ENCODE results near the gene PTPRT.
"Not testable (repeated sequence)": the region's sequence is repeated elsewhere in the genome, so short reads cannot be mapped to it uniquely, and the experiment has no call there.

PTPRT gene

DNA sequence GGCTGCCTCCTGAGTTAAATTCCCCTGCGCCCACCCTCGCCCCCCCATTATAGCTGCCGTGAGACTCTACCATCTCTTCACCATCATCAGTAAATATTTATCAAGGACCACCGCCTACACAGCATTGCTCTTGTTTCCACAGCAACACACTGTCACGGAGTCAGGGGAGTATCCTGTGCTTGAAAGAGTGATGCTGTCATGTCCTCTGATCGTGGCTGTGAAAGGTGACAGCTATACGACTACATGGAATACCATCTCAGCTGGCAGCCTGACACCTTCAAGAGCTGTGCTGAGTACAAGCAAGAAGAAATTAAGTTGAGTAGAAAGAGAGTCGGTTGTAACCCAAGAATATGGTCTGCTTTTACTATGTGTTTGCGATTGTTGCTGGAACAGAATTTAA is 3.4 kb downstream of the PTPRT start:
- no peak for DNase-seq

DNA sequence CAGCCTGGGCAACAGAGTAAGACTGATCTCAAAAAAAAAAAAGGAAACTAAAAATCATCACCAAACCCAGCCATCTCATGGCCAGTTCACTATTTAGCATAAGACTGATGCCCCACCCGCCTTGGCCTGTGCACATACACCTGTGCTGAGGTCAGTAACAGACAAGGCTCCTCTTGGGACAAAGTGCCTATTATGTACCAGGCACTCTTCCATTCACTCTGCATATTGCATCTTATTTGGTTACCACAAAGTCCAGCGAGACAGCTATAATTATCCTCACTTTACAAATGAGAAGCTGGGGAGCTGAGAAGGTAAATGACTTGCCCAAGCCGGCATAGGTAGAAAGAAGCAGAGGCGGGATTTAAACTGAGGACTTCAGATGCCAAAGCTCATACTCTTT is 3.8 kb downstream of the PTPRT start:
- no peak for DNase-seq

DNA sequence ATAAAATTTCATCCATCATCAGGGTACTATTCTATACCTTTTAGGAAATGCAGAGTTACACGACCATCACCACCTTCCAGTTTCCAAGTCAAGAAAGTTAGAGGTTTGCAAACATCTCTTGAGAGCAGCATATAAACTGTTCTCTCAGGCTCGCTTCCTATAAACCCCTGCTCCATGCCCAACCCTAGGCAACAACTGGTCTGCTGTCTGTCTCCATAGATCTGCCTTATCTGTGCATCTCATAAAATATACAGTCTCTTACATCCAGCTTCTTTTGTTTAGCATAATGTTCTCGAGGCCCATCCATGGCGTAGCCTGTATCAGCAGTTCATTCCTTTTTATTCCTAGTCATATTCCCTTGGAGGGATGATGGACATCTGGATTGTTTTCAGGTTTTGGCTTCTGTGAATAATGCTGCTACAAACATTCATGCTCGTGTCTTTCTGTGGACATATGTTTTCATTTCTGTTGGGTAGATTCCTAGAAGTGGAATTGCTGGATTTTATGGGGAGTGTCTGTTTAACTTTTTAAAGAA is 6.1 kb downstream of the PTPRT start:
- DNase-seq: no peak

DNA sequence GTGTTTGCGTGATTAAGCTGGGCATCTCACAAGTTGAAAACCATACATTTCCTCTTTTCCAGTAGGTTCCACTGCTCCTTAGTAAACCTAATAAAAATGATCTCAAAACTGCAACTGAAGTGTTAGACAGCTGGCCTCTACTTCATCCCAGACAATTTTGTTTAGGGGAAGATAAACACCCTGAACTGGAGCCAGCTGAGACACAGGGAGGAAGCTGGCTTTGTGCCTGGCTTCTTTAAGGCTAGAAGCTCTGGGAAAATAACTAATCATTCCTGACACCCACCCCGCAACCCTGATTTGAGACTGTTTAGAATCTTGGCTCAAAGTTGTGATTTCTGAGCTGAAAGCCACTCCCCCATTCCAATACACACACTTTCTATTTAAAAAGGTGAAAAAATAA is 11.6 kb downstream of the PTPRT start:
- no peak for DNase-seq

DNA sequence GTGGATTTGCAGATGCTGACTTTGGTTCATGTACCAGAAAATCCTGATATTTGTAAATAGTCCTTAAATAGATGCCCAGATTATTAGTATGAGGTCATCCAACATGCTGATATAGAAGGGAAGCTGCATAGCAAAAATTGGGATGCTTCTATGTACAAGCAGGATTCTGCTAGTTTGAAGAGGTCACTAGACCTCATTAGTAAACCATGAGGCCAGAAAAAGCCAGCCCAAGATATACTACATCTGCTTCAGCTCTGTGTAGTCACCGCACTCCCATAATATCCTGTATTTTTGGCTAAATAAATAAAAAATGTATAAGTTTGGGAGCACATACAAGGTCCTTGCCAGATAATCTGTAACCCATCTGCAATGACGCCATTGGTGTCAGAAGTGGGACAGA is 13.0 kb downstream of the PTPRT start:
- no peak for DNase-seq

DNA sequence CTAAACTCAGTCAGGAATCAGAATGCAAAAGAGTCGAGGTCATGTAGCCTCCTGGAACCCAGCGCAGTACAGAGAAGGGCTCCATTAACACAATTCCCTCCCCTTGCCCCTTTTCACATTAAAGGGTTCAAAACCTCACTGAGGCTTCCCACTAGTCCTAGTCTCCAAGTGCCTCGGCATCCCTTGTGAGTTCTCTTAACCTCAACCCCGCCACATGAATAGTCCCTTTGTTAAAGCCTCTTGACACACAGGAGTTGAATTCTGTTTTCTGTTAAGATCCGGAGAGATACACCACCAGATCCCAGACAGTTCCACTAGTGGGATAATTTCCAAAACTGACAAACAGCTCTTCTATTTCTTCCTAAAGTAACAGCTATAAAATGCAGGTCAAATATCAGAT is 17.8 kb downstream of the PTPRT start:
- no peak for DNase-seq

DNA sequence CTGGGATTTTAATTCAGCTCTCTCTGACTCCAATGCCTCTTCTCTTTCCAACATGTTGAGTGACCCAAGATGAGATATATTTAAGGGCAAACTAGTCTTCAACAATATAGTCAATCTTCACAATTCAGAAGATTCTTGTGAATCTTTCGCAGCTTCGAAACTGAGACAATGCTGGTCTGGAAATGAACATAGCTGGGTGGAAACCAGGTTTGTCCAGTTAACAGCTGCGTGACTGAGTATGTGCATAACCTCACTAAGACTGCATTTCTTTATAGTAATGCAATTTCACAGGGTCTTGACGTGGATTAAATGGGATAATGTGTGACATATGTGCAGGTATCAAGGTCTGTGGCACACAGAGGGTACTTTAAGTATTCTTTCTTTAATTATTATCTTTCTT is 18.9 kb downstream of the PTPRT start:
- no peak for DNase-seq

DNA sequence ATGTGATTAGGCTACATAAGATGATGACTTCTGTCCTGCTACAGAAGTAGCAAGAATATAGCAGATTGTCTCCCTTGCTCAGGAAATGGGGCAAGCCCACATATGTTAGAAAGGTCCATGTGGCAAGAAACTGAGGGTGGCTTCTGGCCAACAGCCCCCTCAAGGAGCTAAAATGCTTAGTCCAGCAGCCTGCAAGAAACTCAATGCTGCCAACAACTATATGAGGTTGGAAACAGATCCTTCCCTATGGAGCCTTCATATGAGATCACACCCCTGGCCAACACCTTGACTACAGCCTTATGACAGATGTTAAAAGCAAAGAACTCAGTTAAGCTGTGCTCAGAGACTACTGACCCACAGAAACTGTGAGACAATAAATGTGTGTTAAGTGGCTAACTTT is 22.1 kb downstream of the PTPRT start:
- DNase-seq: no peak

DNA sequence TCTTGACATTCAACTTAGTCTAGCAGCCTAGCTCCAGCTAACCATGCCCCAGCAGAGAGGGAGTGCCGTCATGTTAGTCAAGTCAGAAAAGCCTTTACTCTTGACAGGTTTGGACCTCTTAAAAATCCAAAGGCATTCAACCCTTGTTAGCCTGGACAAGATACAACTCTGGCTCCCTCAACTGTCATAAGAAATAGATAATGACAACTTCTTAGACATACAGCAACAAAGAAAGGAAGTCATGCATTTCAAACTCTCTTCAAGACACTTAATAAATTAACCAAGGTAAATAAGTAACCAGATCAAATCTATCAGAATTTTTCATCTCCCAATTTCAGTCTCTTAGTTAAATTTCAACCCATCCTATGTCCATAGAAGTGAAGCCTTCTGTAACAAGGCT is 22.7 kb downstream of the PTPRT start:
- DNase-seq: no peak

DNA sequence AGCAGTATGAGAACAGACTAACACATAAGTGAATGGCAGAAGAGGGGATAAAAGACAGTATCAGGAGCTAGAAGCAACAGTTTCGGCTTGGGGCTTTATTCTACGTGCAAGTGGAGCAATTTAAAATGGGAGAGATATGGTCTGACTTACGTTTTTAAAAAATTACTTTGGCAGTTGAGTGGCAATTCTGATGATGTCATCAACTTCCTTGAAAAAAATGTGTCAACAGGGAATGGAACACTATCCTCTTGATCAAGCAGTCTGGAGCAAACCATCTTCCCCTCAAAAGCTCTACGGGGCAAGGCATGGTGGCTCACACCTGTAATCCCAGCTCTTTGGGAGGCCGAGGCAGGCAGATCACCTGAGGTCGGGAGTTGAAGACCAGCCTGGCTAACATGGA is 24.1 kb downstream of the PTPRT start:
- no peak for DNase-seq

DNA sequence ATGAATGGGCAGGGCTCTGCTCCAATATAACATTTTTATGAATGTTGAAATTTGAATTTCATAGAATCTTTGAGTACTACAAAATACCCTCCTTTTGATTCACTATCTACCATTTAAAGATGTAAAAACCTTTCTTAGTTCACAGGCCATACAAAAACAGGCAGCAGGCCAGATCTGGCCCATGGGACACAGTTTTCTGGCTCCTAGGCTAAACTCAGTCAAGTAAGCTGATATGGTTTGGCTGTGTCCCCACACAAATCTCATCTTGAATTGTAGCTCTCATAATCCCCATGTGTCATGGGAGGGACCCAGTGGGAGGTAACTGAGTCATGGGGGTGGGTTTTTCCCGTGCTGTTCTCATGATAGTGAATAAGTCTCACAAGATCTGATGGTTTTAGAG is 25.0 kb downstream of the PTPRT start:
- DNase-seq: not testable (repeated sequence)

DNA sequence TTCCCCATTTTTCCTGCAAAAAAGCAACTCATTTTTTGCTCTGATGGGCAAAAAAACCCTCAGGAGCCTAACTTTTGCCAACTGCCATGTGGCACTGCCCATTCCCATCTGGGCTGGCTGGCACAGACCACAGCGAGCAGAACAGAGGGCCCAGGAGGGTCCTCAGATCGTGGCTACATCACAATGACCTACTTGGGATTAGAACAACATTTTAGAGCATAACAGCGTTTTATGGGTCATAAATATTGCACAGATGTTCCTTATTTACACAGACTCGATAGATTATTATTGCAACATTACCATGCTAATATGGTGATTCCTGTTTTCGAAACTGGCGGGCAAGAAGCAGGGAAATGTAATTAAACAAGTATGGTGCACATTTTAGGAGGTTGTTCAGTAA is 28.0 kb downstream of the PTPRT start:
- no peak for DNase-seq

DNA sequence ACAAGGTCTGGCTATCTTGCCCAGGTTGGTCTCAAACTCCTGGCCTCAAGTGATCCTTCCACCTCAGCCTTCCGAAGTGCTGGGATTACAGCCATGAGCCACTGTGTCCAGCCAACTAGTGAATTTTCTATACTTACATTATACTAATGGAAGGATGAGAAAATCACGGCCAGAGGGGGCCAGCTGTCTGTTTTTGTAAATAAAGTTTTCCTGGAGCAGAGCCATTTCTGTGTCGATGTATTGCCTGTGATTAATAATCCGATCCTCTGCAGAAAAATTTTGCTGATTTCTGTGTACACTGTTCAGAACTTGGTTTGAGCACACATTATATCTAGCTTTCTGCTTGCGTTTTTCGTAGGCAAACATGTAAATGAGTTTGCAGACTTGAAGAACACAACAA is 28.8 kb downstream of the PTPRT start:
- no peak for DNase-seq

DNA sequence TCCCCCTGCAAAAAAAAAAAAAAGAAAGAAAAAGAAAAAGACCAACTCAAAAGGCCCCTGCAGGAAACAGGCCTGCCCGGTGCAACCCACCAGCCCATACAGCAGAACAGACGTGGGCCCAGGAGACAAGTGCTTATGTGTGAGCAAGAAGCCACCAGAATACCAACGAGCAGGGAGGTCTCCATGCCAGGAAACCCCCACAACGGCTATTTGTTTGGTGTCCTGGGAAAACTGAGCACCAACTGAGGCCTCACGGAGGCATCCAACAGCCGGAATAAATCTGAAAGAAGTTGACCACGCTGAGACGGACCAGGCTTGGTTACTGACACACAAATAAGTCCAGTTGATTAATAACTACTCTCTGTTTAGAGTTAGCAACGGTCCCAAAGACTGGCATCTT is 29.7 kb downstream of the PTPRT start:
- no peak for DNase-seq

DNA sequence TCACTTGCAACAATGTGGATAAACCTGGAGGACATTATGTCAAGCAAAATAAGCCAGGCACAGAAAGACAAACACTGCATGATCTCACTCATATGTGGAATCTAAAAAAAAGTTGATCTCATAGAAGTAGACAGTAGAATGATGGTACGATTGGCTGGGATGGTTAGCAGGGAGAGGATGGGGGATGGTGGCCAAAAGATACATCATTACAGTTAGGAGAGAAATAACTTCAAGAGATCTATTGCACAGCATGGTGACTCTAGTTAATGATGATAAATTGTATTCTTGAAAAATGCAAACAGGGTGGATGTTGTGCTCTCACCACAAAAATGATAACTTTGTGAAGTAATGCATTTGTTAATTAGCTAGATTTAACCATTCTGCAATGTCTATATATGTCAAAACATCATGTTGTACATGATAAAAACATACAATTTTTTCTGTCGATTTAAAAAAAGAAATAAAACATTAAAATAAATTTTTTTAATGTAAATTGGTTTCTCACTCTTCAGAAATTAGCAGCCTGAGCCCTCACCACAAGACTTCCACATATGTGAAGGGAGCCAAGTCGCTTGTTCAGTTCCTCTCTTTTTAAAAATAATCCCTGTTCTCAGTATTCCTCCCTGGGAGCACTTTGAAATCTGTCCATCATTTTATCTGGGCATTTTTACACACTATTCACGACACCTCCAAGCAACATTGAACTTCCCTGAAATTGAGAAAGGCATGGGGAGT is 34.2 kb downstream of the PTPRT start:
- DNase-seq: no peak

DNA sequence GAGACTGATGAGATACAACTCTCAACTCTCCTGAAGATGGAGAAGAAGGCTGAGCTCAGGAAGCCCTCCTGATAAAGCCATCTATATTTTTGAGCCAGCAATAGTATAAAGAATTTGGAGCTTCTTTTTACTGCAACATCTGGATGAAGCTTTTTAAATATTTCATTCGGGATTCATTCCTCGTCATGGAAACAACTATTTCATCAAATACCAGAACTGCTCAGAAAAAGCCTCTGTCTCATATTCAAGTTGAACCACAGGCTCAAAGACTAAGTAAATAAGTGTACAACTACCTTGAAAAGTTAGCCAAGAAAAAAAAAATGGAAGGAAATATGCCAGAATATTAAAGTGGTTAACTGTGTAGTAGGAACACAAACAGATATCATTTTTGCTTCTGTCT is 37.8 kb downstream of the PTPRT start:
- DNase-seq: no peak

DNA sequence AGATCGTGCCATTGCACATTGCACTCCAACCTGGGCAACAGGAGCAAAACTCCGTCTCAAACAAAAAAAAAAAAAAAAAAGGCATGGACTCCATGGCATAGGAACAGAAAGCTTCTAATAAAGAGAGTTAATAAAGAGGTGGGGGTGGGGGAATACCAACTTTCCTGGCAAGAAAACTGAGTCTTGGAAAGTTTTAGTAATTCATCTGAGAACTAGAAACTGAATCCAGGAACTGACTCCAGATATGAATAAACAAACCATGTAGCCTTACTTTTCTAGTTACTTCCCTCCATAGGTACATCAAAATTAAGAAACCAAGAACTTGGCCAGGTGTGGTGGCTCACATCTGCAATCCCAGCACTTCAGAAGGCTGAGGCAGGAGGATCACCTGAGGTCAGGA is 38.5 kb downstream of the PTPRT start:
- DNase-seq: no peak

DNA sequence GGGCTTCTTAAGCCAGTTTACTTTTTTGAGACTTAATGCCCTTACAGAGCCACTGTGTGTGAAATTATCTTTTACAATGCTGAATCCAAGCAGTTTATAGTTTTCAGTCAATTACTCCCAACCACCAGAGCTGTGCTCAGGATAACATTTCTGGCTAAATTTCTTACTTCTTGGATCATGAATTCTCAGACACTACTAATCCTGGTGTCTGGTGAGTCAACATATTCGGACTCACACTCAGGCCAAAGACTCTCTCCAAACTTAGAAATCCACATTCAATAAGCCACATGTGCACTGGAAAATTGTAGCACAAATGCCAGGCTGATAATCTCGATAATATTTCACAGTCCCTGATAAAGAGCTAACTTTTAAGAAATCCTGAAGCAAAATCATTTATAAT is 49.0 kb downstream of the PTPRT start:
- no peak for DNase-seq

DNA sequence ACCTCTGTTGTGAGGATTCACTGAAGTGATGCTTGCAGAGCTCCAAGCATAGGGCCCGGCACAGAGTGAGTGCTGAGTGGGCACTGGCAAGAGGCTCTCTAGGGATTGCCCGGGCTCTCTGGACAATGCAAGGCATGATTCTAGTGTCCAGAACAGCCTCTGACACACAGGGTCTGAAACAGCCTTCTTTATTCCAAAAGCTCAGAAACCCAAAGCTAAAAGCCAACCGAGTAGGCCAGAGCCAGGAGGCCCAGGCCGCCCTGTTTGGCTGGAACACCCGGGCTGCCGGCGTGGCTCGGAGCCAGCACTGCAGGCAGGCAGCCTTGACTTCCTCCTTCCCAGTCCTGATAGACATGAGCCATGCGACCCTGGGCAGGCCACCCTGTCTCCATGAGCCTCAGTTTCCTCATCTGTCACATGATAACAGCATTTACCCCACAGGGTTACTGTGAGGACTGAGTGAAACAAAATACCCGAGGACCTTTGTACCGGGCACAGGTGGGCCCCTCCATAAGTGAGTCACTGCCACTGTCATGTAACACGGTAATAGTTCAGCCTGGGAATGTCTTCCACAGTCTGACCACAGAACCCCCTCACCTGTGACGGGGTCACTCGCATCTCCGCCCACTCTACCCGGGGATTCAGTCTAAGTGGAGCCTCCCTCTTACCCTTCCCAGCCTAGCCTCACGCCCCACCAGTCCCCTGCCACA is 51.5 kb downstream of the PTPRT start:
- DNase-seq: no peak

DNA sequence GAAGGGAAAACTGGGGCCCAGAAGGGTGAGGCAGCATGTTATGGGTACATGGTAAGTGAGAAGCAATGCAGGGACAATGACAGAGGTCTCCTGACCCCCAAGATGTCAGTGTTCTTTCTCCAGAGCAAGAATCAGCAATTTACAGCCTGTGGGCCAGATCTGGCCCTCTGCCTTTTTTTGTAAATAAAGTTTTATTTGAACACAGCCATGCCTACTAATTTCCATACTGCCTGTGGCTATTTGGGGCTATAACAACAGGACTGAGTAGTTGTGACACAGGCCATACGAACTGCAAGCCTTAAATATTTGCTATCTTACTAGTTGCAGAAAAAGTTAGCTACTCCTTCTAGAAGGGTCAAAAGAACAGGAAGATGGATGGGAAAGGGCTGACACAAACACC is 52.5 kb downstream of the PTPRT start:
- no peak for DNase-seq

DNA sequence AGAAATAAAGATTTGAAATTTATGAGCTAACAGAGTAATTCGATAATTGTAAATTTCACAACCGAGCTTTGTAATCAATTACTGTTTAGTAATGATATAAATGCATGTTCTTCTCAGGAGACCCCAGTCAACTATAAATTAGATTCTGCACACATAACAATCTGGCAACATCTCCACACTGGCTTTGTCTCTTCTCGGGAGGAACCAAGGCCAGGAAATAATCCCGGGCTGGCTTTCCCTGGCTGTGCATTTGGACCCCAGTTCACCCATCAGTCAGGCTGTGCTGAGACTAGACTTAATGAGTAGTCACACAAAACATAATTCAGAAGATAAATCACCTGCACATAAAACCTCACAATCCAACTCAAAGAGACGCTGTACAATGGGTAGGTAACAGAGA is 65.5 kb downstream of the PTPRT start:
- DNase-seq: no peak

DNA sequence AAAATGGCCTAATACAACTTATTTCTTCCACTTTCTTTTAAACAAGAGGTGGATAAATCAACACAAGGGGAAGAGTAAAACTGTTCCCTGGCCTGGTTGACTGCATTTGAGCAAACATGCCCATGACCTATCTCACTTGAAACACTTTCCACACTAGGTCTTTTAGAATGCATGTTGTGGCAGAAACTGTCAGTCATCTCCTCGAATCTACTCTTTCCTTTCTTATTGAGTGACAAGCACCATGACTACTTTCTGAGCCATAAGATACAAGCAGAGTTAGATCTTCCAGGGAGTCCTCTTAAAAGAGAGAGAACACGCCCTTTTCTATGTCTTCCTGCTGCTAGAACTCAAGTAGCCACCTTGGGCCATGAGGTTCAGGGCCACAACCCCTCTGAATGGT is 66.5 kb downstream of the PTPRT start:
- DNase-seq: no peak

DNA sequence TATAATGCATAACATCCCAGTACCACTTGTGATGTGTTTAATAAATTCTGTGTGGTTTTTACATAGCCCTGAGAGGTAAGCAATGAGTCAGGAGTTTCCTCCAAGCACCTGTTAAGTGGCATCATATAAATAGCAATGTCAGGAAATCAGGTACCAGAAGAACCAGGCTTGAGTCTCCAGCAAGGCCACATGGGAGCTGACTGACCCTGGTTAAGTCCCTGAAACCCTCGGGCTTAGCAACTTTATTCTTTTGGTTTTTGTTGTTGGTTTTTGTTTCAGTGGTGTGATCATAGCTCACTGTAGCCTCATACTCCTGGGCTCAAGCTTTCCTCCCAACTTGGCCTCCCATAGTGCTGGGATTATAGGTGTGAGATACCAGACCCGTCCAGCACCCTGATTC is 70.0 kb downstream of the PTPRT start:
- DNase-seq: no peak

DNA sequence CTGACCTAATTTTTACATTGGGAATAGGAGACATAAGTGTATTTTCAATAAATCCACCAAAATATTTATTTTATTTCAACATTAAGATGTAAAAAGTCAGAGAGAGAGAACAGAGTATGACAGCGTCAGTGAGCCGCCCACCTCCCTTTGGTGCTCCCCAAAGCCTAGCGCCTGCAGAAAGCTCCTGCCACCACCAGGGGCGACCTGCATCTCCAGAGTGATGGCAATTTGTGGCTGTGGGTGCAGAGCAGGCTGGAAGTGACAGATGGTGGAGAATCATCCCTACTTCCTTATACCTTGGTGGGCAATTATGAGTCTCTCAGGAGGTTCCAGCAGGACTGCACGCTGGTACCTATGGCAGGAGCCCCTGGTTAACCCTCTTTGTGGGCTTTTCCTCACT is 87.3 kb downstream of the PTPRT start:
- DNase-seq: no peak

DNA sequence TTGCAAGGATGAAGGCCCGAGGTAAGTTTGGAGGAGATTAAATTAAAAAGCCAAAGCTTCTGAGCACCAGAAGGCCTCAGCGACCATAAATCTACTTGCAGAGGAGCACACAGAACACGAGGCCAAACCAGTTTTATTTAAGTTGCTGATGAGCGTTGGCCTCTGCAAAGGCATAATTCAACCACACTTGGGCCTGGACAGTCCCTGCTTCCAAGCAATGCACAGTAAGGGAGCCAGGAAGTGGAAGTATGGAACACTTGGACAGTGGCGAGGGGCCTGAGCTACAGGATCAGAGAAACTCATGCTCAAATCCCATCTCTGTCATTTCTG is 92.8 kb downstream of the PTPRT start:
- no peak for DNase-seq
